Mammary epithelial cell (primary cell): ENCODE measurements around the gene FIBCD1.
"Not testable (repeated sequence)": the region's sequence is repeated elsewhere in the genome, so short reads cannot be mapped to it uniquely, and the experiment has no call there.

Experiments used
- CTCF ChIP-seq, 2 donors: IDR thresholded peaks in 1 of 2; conservative IDR thresholded peaks in 1 of 2; 2 replicates each; pipeline ENCODE4 v1.5.1; 2011 to 2012; ENCODE audit warnings: inconsistent platforms in 2 of 2, low read length in 2 of 2, mild to moderate bottlenecking in 2 of 2, control low read depth in 1 of 2, low read depth in 1 of 2; ENCODE audit not compliant: insufficient read depth in 1 of 2; ENCODE audit errors: extremely low read depth in 1 of 2
- EZH2 ChIP-seq: IDR thresholded peaks from 2 replicates; pipeline ENCODE4 v1.6.1; 2012; ENCODE audit warnings: low read length, inconsistent platforms, borderline replicate concordance

GRCh38 chr9:130910670-130911069 is 28.4 kb downstream of the FIBCD1 start:
- not testable (repeated sequence) for TF ChIP-seq CTCF (conservative IDR thresholded peaks at IDR 0.05 in 1 of 2, IDR thresholded peaks at IDR 0.05 in 1 of 2; ENCODE audit: extremely low read depth in 1 of 2, insufficient read depth in 1 of 2, low read depth in 1 of 2, low read length in 2 of 2); EZH2
